NCI-H2227 (cell line): Measurements from ENCODE around the gene MKNK2.
"Not testable (repeated sequence)": the region's sequence is repeated elsewhere in the genome, so short reads cannot be mapped to it uniquely, and the experiment has no call there.

Experiments
- DNase-seq: peaks from one replicate; lab custom pipeline; 2025; ENCODE audit not compliant: unreplicated experiment; lab: John Stamatoyannopoulos, UW

The MKNK2 gene

DNA sequence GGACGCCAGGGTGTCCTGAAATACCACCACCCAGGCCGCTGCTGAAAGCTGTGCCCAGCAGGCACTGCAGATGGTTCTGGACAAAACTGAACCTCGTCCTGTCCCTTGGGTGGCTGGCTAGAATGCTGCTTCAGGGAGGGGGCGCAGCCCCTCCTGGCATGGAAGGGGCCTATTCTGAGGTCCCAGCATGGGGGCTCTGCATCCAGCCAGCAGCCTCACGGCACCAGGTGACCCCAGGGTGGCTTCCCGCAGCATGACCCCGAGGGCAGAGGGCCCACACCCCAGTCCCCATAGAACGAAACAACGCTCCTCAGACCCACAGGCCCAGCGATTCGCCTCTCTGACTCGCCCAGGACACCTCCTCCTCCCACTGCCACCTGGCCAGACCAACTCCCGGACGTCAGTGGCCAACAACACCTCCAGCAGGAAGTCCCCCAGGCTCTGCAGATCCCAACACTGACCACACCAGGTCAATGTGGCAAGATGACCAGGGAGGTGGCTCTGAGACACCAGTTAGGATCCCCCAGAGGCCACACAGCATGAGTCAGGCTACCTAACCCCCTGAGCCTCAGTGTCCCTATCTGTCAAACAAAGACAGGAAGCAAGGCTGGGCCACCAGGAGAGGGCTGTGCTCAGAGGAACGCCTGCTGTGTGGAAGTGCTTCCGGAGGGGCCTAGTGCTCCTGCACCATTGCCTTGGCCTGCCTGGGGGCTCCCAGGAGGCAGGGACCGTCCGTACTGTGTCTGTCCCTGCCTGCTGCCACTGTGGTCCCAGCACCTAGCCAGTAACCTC, 6.1 kb downstream of the MKNK2 start:
- DNase-seq, result no peak

DNA sequence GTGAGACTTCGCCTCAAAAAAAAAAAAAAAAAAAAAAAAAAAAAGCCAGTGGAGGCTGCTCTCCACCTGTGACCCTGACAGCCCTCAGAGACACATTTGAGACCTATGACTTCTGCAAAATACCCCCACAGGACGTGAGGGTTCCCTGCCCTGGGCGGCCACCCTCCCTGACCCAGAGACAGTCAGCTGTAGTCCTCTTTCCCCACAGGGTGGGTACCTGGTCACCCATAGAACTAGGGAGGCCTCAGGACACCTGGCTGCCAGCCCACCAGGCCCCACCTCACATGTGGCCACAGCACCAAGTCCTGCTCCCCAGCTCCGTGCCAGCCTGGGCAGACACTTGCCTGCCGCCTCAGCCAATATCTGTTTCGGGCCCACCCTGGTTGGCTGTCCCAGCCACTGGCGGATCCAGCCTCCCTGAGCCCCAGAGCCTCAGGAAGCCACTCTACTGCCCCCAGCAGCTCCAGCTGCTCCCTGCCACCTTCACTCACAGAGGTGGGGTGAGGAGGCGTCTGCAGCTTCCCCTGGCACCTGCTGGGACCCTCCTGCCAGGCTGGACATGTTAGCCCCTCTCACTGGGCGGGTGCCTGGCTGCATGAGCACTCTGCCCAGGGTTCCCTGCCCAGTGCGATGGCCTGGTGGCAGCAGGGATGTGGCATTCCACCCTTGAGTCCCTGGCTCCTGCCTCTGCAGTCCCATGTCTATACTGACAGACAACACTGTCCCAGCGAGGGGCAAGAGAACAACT, 6.9 kb downstream of the MKNK2 start:
- no peak for DNase-seq

DNA sequence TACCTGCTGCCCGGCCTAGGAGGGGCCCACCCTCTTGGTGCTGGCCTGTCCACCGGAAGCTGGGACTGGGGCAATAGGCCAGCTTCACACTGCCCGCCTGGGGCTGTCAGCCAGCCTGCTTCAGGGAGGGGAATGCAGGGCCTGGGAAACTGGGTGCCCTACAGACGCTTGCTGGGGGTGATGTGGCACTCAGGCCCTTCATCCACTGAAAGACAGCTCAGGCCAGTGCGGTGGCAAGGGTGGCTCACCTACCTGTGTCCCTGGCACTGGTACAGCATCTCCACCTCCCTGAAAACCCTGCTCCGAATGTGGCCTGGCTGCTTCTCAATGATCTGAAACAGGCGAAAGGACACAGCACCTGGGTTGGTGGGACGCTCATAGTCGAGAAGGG, 7.8 kb downstream of the MKNK2 start:
- no peak for DNase-seq

DNA sequence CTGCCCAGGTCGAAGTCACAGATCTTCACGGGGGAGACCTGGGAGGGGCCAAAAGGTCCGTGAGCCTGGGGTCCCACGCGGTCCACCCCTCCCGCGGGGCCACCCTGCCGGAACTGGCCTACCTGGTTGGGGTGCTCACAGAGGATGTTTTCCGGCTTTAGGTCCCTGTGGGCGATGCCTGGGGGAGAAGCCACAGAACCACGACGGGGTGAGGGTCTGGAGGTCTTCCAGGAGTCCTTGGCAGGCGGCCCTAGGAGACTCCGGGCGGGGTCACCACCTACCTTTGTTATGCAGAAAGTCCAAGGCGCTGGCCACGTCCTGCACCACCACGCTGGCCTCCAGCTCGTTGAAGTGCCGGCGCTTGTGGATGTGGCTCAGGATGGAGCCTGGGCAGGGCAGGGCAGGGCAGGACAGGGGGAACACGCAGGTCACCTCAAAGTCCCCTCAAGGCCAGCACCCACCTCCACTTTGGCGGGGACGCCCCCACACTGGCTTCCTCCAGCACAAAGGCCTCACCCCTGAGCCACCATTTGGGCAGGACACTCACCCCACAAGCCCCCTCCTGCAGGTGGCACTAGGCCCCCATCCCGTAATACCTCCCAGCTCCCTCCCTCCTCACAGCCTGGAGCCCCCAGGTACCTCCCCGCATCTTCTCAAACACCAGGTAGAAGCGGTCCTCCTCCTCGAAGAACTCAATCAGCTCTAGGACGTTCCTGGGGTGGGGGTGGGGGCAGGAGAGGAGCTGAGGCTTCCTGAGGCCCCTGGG, 8.4 kb downstream of the MKNK2 start:
- no peak for DNase-seq

DNA sequence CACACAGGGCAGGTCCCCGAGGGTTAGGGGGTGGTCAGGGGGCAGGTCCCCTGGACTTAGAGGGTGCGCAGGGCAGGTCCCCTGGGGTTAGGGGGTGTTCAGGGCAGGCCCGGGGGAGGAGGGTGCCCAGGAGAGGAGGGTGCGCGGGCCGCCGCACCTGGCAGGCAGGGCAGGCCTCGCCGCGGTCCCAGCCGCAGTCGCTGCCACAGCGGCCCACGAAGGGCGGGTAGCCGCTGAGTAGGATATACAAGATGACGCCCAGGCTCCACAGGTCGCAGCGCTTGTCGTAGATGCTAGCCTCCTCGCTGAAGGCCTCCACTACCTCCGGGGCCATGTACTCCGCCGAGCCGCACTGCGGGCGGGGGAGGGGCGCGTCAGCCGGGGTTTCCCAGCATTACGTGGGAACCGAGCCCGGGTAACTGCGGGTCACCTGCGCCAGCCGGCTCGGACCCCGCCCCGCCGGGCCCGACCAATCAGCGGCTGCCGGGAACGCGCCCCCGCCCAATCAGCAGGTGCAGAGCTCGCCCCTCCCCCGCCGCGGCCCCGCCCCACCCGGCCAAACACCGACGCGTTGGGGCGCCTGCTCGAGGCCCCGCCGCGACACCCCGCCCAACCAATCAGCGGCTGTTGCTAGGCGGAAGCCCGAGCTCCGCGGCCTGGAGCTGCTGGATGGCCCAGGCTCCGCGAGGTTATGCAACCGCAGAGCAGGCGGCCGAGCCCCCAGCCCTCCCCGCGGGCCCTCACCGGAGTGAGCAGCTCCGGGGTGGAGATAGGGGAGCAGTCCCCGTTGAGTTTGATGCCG, 9.2 kb downstream of the MKNK2 start:
- DNase-seq, result peak; percentile 95

DNA sequence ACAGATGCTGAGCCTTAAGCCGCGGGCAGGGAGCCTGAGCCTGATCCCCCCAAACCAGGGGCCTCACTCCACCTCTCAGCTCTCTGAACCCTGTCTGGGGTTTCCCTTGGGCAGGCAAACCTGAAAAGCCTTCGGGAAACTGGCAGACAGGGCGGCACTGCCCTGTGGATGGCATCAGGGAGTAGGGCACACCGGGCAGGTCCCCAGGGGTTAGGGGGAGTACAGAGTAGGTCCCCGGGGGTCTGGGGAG, 9.7 kb downstream of the MKNK2 start:
- no peak for DNase-seq

DNA sequence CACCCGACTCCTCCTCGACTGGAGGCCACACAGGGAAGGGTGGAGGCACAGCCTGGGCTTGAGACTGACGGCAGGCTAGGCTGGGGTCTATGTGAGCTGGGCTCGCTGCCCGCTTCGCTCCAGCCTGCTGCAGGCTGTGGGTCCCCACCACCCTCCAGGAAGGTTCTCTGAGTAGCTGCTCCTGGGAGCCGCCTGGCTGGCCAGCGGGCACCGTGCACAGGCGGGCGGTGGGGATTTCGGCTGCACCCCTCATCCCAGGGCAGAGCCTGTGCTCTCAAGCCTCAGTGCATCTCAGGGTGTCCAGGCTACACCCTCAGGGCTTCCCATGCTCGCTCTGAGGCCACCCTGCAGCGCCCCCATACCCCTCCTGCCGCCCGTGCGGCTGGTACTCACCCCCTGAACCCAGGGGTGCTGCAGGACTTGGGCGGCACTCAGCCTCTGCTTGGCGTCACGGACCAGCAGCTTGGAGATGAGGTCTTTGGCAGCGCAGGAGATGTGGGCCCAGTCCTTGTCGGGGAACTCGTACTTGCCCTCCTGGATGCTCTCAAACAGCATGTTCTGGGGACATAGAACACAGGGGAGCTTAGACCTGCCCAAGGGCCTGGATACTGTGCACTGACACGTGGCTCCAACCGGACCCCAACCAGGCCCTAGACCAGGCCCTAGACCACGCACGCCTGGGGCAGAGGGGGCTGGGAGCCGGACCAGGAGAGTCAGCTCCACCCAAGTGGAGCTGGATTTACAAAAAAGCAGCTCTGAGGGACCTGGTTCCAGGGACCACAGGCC, 10.2 kb downstream of the MKNK2 start:
- no peak for DNase-seq

DNA sequence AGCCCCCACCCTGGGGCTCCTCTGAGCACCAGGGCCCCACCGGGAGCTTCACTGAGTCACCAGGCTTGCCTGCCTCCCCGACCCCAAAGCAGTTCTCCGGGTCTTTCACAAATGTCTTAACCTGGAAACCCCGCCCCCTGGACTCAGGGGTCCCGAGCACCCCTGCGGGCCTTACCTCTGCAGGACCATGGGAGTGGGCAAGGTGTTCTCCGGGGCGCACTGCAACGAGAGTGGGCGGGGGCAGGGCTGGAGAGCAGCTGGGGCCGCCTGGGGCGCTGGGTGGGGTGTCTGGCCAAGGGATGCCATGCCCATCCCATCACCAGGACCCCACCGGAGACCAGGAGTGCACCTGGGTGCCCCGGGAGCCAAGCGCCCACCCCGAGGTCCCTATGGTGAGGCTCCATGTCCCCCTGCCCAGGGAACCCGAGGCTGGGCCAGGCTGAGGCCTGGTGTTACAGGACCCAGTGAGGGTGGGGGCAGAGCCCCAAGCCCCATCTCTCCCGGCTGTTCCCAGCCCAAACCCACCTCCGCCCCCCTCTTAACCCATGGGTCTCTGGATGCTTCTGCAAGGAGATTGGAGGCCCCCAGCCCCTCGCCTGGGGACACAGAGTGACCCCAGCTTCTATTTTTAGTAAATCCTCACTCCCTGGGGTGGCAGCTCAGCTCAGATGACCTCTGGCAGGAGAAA, 10.9 kb downstream of the MKNK2 start:
- DNase-seq, result no peak

DNA sequence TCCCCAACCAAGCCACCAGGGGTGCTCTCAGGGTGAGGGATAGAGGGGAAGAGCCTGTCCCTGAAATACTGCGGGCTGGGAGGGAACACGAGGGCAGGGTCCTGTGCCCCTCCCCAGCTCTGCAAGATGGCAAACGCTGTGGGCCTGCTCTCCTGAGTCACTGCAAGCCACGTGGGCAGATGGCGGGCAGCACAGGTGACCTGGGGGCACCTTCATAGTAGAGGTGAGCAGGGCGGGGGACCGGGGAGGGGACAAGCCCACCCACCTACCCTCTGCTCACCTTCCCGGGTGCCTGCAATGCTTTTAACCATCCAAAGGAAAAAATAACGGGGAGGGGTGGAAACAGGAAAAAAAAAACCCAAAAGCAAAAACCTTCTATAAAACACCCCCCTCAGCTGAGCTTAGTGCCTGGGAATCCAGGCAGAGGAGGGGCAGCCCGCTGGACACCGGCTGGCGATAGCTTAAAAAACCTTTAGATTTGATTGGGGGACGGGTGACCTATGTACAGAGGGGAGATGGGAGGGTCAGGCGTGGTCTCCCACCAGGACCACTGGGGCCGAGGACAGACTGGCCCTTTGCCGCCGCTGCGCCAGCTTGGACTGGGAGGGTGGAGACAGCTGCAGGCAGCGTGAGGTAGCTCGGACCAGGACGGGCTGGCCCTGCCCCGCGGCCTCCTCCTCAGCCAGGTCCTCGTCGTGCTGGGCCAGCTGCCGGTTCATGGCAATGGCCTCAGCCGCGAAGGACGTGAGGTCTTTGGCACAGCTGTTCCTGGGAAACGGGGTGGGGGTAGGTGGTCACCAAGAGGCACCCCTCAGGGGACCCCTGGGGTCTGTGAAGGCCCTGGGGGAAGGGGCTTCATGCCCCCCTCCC, 11.7 kb downstream of the MKNK2 start:
- no peak for DNase-seq

DNA sequence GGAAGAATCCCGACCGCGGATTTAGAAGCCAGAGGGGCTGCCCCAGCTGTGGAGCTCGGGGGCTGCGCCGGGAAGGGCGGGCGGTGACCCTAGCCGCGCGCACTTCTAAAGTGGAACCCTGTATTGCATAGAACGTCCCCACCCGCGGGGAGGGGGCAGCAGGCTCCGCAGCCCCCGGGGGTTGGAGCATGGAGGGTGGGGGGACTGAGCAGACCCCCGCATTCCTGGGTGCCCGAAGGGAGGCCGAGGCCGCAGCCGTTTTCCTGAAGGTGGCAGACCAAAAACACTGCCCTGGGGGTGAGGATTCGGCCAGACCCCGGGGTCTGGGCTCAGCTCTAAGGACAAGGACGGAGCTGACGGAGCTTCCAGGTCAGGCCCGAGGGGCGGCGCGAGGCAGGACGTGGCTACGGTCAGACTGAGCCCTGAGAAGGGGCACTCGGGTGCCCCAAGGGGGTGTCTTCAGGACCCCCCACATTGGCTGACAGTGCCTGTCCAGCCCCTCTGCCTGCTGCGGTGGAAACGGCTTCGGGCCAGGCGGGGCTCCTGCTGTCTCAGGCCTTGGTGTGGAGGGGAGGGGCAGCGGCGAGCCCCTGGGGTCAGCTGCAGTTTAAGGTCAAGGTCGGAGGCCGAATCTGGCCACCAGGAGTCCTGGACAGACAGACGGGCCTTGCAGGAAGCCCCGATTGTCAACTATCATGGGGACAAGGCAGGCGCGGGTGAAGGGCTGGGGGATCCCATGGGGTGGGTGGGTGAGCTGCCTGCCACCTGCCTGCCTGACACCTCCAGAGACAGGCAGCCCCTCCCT, 12.6 kb downstream of the MKNK2 start:
- no peak for DNase-seq

DNA sequence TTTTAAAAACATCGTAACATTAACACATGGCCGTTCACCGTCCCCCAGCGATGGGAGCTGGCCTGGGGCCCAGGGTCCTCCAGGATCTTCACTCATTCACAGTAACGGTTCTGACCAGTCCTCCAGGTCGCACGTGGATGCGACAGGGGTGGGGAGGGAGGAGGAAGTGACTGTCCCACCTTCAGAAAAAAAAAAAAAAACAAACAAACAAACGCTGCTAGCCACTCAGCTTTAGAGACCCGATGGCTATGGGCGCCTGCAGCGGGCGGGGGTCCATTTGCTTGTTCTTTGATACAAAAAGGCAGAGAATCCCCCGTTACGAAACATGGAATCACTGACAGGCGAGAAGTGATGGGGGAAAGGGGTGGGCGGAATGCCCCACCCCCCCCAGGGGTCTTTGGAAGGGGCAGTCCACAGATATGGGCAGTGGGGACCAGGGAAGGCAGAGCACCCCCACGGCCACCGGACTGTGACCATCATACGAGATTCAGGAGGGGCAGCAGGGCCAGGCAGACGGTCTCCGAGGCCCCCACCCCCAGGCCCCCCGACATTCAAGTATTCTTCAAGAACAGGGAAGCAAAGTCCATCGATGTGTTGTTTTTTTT, 13.3 kb downstream of the MKNK2 start:
- DNase-seq, result no peak

DNA sequence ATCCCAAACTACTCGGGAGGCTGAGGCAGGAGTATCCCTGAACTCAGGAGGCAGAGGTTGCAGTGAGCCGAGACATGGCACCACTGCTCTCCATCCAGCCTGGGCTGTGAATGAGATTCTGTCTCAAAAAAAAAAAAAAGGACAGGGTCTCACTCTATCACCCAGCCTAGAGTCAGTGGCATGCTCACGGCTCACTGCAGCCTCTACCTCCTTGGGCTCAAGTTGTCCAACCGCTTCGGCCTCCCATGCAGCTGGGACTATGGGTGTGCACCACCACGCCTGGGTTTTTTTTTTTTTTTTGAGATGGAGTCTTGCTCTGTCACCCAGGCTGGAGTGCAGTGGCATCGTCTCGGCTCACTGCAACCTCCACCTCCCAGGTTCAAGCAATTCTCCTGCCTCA, 14.6 kb downstream of the MKNK2 start:
- DNase-seq, result no peak

DNA sequence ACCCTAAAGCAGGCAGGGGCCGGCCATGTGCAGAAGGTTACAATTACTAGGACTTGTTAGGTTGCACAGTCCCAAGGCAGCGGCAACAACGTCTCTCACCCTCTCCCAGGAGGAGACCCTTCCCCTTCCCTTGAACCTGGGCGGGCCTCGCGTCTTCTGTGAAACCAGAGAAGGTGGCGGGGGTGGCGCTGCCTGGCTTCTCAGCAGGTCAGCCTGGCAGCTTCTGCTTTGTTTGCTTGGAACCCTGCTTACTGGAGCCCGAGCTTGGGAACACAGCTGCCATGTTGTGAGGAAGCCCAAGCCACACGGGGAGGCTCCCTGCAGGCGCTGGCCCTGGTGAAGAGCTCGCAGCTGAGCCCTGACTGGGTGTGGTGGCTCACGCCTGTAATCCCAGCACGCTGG, 15.5 kb downstream of the MKNK2 start:
- no peak for DNase-seq

DNA sequence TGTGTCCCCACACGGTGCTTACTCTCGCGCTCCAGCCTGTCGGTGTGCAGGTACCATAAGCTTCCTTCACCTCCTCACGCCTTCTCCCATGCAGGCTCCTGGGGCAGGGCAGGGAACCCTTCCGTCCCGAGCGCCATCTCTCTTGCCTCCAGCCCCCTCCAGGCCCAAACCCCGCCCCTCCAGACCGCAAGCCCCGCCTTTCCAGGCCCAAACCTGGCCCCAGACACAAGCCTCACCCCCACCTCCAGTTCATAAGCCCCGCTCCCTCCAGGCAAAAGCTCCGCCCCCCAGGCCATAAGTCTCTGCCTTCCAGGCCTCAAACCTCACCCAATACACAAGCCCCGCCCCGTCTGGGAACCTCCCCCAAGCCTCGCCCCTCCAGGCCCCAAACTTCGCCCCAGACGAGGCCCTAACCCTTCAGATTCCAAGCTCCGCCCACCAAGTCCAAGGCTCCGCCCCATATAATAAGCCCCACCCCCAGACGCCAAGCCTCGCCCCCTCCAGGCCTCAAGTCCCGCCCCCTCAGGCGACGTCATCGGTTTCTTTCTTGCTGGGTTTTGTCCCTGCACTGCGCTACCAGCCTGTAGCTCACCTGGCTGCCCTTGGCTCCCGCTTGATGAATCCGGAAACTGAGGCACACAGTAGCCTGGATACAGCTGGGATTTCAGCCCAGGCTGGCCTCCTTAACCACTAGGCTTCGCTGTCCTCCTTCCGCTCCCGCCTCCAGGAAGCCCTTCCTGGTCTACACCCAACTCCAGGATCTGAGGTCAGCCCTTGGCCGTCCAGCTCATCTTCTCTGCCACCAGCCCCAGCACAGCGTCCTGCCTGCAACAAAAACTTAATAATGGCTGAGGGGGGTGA, 16.1 kb downstream of the MKNK2 start:
- DNase-seq, result no peak

DNA sequence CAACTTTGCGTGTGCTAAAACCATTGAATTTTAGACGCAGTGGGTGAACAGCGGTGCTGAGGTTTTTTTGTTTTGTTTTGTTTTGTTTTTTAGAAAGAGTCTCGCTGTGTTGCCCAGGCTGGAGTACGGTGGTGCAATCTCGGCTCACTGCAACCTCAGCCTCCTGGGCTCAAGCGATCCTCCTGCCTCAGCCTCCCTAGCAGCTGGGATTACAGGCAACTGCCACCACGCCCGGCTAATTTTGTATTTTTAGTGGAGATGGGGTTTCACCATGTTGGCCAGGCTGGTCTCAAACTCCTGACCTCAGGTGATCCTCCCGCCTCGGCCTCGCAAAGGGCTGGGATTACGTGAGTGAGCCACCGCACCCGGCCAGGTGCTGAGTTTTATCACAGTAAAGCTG, 16.8 kb downstream of the MKNK2 start:
- not testable (repeated sequence) for DNase-seq

DNA sequence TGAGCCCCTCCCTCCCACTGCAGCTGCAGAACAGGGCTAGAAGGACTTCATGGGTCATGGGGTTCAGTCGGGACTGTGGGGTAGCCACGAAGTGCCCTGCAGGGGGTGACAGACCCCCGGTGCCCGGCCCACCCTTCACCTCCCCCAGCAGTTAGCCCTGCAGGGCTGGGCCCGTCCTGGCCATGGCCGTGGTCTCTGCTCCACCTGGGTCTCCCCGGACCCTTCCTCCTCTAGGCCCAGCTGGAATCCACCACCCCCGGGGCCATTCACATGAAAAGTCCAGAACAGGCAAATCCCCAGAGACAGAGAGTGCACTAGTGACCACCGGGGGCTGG, 17.3 kb downstream of the MKNK2 start:
- no peak for DNase-seq
